GM21526 (cell line): Measurements from ENCODE around the gene MAPK8.

Experiments used
- ATAC-seq: cut with Tn5 transposase; IDR thresholded peaks from one replicate; pipeline ENCODE4 v1.9.1; 2021; ENCODE audit warnings: moderate library complexity; ENCODE audit not compliant: unreplicated experiment, low FRiP score

MAPK8 gene

DNA sequence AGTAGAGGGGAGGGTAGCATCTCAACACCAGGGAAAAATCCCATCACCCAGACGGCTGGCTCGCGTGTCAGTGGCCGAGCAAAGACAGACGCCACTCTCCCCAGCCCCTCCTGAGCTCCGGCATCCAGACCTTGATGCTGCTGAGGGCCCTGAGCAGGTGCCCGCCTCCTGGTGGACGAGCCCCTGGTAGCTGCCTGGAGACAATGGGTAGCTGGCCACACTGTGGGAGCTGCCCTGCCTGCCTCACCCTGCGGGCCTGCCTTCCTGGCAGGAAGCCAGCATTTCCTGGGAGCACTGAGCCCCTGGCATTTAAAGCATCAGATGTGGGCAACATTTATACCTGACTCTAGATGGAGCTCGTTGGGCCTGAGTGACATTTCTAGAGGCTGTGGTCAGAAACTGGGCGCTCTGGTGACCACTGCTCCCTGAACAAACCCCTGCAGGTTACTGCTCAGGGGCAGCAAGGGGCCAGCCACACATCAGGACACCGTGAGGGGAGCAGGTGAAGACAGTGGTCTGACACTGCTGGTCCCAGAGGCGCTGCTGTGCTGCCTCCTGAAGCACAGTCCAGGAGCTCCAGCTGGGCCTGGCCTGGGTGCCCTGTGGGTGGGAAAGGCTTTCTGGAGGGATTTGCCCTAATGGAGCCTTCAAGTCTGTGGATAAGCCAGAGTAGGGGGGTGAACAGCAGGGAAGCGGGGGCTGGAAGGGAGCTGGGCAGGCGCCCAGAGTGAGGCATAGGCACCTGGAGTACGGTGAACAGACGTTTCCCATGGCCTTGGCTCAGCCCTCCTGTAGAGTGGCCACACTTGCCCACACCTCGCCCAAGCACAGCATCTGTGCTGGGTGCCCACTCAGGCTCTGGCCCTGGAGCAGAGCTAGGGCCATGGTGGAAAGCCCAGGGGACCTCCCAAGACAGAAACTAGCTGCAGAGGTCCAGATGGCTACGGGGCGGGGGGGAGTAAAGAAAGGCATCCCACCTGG, 138.7 kb downstream of the MAPK8 start:
- no peak for ATAC-seq

GRCh38 chr10:48445932-48446331, 139.5 kb downstream of the MAPK8 start:
- no peak for ATAC-seq

DNA sequence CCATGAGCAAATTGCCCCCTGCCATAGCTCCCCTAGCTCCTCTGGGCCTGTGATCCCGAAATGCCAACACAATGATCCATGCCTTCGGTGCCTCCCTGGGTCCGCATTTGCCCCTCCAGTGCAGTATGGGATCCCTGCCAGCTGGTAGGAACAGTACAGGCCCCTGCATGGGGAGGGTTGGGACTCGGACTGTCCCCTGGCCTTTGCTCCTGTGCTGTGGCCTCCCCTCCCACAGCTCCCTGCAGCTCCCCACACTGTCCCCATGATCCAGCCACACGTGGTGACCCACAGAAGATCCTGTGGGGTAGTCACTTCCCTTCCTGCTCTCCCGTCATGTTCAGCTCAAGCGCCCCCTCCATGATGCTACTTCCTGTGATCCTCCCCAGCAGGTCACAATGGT, 140.3 kb downstream of the MAPK8 start:
- no peak for ATAC-seq

DNA sequence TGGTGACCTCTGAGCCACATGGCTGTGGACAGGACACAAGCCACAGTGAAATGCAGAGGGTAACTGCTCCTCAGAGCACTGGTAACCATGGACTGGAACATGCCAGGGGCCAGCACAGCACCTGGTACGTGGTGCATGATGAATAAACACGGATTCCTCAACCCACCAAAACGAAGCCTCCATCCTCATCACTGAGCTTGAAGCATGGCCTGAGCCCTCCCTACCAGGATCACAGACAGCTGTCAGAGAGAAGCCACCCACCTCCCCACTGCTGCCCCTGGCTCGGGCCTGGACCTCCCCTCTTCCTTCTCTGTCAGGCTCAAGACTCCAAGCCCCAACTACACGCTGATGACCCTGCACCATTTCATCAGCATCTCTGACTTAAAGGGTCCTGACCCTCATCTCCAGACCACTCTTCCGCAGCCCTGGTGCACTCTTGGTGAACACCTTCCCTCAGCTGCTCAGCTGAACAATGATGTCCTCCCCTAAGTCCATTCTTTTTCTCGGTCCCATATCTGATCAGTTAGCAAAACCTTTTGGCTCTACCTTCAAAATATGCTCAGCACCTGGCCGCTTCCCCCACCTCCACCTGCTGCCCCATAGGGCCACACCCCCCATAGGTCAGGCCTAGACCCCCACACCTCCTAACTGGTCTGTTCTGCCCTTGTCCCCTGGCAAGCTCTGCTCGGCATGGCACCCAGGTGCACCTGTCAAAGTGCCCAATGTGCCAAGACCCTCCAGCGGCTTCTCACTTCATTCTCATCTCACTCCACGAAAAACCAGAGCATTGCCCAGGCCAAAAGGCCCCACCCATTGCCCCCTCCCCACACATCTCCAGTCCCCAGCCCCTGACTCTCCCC, 141.1 kb downstream of the MAPK8 start:
- ATAC-seq, result no peak

GRCh38 chr10:48448796-48449195, 142.3 kb downstream of the MAPK8 start:
- no peak for ATAC-seq

- ATAC-seq, result no peak
These were observed 143.2 kb downstream of the MAPK8 start for GRCh38 chr10:48449501-48450232.

- no peak for ATAC-seq
These were observed 143.8 kb downstream of the MAPK8 start for GRCh38 chr10:48450233-48450740.

- ATAC-seq, result no peak
These were observed 144.4 kb downstream of the MAPK8 start for GRCh38 chr10:48450741-48451466.

DNA sequence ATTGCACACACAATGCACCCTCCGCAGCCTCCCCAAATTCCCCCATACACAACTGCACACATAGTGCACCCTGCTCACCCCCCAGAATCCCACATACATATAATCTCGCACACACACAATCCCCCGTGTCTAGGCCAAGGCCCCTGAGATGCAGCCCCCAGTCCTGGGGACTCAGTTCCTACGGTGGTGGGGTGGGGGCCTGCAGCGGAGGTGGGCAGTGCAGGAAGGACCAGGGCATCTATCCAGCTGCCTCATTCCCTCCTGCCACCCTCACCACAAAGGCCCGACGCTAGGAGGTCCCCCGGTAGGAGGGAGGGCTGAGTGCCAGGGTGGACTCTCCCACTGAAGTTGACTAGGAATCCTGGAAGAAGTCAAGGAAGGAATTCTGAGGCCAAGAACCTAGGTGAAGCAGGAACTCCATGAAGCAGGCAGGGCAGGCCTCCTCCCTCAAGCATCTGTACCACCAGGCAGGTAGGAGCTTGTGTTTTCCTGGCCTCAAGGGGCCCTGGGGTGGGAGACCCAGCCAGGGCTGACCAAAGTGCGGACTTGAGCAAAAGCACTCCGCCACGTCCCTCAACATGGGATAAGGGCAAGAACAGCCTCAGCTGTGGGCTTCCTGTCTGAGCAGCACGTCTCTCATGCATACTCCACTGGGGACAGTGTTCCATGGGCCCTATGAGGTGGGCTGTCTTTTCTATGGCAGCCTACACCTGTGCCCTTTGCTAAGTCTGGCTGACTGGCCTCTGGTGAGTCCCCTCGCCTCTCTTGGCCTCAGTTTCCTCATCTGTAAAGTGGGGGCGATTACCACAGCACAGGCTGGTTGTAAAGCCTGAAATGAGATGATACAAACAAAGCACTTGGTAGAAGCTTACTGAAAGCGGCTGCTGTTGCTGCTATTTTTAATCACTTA, 145.7 kb downstream of the MAPK8 start:
- ATAC-seq, result no peak

DNA sequence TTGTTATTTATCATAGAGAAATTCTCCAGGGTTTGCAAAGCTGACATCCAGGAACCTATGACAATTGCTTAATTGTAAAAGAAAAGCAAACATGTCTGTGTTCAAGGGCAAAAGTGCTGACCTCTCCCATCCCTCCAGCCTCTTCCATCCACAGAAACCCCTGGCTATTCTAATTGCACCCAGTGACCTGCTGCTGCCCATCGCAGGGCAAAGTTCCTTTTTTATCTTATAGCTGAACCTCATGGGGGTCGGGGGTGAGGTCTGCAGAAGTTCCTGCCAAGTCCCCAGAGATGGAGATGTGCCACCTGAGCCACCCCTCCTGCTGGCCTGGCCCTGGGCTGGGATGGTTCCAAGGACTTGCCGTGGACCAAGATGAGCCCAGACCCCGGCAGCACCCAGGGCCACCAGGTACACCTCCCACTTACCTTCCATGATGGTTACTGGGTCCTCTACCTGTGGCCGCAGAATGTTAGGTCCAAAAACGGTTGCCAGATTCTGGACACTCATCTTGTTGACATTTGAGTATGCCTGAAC, 146.5 kb downstream of the MAPK8 start:
- ATAC-seq, result no peak

GRCh38 chr10:48453451-48454301, 147.2 kb downstream of the MAPK8 start:
- ATAC-seq, result no peak

GRCh38 chr10:48454302-48455054, 148.0 kb downstream of the MAPK8 start:
- ATAC-seq, result no peak

GRCh38 chr10:48455055-48455391, 148.5 kb downstream of the MAPK8 start:
- ATAC-seq, result no peak

DNA sequence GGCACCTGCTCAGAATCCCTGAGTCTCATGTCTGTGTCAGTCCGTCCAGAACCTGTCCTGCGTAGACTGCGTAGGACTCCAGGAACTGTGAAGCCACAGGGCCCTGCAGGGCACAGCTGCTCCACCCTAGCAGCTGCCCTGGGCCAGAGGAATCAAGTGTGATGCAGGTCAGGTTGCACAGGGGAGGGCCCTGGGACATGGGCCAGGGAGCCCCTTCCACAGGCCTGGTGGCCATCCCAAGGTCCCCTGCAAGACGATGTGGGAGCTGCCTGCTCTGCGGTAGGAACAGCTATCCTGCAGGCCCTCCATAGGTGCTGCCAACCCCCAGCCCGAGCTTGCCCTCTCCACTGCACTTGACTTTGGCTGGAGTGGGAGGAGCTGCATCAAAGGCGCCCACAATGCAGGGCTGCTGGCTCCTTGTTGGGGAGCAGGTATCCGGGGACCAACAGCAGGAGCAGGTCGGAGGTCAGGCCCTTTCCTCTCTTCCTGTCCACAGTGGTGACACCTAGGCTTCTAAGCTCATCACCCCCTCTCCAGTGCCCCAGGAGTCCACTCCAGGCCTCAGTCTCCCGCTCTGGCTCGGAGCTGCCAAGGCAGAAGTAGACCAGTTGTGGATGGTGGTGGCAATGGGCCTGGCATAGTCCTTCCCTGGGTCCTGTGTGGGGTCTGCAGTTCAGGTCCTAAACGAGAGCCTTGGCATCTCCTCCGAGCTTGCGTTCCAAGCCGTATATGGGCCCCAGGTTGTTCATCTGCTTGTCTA, 149.1 kb downstream of the MAPK8 start:
- ATAC-seq, result no peak

DNA sequence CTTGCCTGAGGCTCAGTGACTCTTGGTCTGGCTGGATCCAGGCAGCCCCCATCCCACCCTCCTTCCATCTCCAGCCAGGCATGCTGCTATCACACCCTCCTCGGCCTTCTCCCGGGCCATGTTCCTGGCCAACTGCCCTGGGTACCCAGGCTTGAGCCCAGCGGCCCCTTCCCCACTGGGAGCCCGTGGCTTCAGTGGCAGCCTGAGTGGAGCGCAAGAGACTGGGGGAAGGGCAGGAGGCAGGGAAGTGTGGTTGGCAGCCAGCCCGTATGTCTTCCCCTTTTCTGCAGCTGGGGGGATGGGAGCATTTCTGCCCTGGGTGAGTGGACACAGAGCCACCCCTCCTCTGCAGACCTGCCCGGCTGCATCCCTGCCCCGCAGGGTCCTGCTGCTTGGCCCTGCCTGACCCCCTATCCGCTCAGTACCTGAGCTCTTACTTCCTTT, 149.9 kb downstream of the MAPK8 start:
- ATAC-seq, result no peak
